ENCODE results near the gene FCER1G. TPM values are rescaled to one million over a fixed set of nuclear protein-coding genes. Genes with fewer than 3 reads are reported as not detected.

Gene FCER1G
- total and polyA plus RNA-seq, 8 donors: 1.3 to 25.0 (median 11.9) TPM

DNA sequence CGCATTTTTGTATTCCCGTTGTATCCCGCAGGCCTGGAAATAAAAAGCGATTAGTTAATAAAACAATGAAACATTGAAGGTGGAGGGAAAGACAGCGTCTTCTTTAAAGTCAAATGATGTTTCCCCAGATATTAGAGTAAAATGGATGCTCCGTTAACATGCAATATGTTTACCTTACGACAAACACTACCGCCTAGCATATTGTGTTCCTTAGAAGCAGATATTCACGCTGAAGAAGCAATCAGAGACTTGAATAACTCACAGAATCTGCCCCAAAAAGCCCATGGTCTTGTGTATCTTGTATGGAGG is 37.2 kb upstream of the FCER1G start:
- FAIRE-seq (no peak), DNase-seq (no peak), ATAC-seq (peak; percentile 1 to 6 (median 2))
- Histone ChIP-seq H3K9me3 (no peaks in the 10 kb centered on the region), H3K27ac (peak overlapping the region; percentile 75 to 85 (median 79)), H3K27me3 (no peaks in the 10 kb centered on the region), H3K36me3 (peaks cover 0 to 20% (median 5%) of the 10 kb centered on the region in 3 donors), H3K4me3 (peak overlapping the region; percentile 54 to 74 (median 66)), H3K4me1 (peaks cover 0 to 11% (median 4%) of the 10 kb centered on the region in 3 donors)
- intact Hi-C loops (cut with DNase I): no loop called here
- 16 to 24% methylated on average over 9 of the region's 9 CpGs for WGBS, 2 donors
- TF ChIP-seq, protein P1, sequence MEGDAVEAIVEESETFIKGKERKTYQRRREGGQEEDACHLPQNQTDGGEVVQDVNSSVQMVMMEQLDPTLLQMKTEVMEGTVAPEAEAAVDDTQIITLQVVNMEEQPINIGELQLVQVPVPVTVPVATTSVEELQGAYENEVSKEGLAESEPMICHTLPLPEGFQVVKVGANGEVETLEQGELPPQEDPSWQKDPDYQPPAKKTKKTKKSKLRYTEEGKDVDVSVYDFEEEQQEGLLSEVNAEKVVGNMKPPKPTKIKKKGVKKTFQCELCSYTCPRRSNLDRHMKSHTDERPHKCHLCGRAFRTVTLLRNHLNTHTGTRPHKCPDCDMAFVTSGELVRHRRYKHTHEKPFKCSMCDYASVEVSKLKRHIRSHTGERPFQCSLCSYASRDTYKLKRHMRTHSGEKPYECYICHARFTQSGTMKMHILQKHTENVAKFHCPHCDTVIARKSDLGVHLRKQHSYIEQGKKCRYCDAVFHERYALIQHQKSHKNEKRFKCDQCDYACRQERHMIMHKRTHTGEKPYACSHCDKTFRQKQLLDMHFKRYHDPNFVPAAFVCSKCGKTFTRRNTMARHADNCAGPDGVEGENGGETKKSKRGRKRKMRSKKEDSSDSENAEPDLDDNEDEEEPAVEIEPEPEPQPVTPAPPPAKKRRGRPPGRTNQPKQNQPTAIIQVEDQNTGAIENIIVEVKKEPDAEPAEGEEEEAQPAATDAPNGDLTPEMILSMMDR (IDR thresholded peaks at IDR 0.05): no peak

DNA sequence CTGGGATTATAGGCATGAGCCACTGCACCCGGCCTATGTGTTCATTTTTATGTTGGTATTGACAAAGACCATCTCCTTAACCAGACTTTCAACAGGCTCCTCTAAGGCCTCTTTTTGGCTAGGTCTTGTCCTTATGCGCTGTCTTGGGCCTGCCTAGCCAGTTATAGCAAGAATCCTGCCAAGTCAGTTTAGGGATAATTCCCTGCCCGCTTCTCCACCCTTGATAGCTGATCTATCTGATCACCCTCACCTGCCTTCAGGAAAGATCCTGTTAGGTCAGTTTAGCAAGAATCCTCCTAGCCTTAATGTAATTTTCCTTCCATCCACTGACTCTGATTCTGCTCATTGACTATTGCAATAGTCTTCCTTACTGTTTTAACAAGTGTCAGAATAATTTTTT is 35.4 kb upstream of the FCER1G start:
- H3K4me3 ChIP-seq: no peak overlapping the region
- no peaks in the 10 kb centered on the region for H3K9me3 ChIP-seq
- FAIRE-seq (no peak), DNase-seq (no peak), ATAC-seq (no peak)
- WGBS, 2 donors: 86 to 92% methylated on average over 3 of the region's 3 CpGs
- H3K36me3 ChIP-seq: peaks cover 0 to 5% (median 2%) of the 10 kb centered on the region in 3 donors
- intact Hi-C loops (cut with DNase I): no loop called here
- no peak overlapping the region for H3K27ac ChIP-seq
- TF ChIP-seq, protein P1 (IDR thresholded peaks at IDR 0.05): no peak
- H3K4me1 ChIP-seq: peaks cover 0 to 11% (median 4%) of the 10 kb centered on the region in 3 donors
- no peaks in the 10 kb centered on the region for H3K27me3 ChIP-seq

DNA sequence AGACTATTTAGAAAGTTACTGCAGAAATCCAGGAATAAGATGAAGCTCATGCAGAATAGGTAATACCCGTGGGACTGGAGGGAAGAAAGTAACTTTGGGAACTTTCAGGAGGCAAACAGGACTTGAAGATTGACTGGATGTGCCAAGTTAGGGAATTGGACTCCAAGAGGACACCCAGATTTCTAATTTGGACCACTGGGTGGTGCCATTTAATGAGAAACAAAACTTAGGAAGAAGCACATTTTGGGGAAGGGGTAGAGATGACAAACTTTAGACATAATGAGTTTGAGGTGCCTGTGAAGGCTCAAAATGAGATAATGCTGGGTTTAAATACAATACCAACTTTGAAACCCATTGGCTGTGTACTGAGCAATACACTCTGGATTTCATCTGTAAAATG is 34.5 kb upstream of the FCER1G start:
- FAIRE-seq: no peak
- DNase-seq: no peak
- intact Hi-C loops (cut with DNase I): no loop called here
- no peaks in the 10 kb centered on the region for H3K9me3 ChIP-seq
- H3K27me3 ChIP-seq: no peaks in the 10 kb centered on the region
- H3K36me3 ChIP-seq: no peaks in the 10 kb centered on the region
- no peak overlapping the region for H3K4me3 ChIP-seq
- H3K4me1 ChIP-seq: peaks cover 0 to 10% (median 4%) of the 10 kb centered on the region in 3 donors
- 44 to 48% methylated on average over 1 of the region's 1 CpG for WGBS, 2 donors
- no peak for ATAC-seq
- TF ChIP-seq, protein P1 (IDR thresholded peaks at IDR 0.05): no peak
- no peak overlapping the region for H3K27ac ChIP-seq

DNA sequence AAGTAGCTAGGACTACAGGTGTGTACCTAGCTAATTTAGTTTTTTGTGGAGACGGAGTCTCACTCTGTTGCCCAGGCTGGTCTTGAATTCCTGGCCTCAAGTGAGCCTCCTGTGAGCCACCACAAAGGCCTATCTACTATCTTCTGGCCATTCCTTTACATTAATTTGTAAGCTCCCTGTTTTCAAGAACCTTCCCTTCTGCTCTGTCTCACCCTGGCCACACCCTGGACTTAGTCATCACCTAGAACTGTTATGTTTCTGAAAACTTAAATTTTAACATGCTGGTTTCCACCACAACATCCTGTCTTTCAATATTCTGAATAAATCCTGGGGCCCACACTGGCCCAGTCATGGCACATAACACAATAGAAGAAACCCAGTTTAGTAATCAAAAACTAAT is 32.9 kb upstream of the FCER1G start:
- H3K27ac ChIP-seq: no peak overlapping the region
- ATAC-seq (no peak), FAIRE-seq (no peak), DNase-seq (no peak)
- intact Hi-C loops (cut with DNase I): no loop called here
- H3K4me3 ChIP-seq: no peak overlapping the region
- H3K4me1 ChIP-seq: peaks cover 0 to 5% (median 4%) of the 10 kb centered on the region in 3 donors
- TF ChIP-seq, protein P1 (IDR thresholded peaks at IDR 0.05): no peak
- WGBS, 2 donors: 81 to 89% methylated on average over 1 of the region's 1 CpG
- H3K27me3 ChIP-seq: no peaks in the 10 kb centered on the region
- no peaks in the 10 kb centered on the region for H3K9me3 ChIP-seq
- no peaks in the 10 kb centered on the region for H3K36me3 ChIP-seq

DNA sequence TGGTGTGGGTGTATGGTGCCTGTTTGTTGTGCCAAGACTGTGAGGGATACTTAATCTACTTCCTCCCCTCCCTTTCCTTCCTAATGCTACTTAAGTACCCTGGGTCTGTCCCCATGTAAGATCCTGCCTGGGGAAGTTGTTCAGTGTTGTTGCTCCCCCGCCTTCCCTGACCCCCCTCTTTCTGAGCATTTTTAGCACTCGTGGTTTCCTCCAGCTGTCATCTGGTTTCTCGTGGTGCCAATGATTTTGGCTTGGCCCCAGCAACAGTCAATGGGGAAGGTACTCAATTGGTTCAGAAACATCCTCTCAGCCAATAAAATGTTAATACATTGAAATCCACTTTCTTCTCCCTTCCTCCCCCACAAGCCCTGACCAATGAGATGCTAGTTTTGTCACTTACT is 29.8 kb upstream of the FCER1G start:
- WGBS, 2 donors: 20 to 31% methylated on average over 3 of the region's 3 CpGs
- peak overlapping the region in 1 of 4 donors; percentile 22 for H3K27ac ChIP-seq

More for the DNA sequence above, 29.8 kb upstream of the FCER1G start:
- H3K4me3 ChIP-seq: no peak overlapping the region
- no peaks in the 10 kb centered on the region for H3K9me3 ChIP-seq
- DNase-seq (no peak), ATAC-seq (peak in 3 of 4 donors; percentile 62 to 76 (median 74)), FAIRE-seq (no peak)
- TF ChIP-seq, protein P1 (IDR thresholded peaks at IDR 0.05): no peak
- H3K27me3 ChIP-seq: no peaks in the 10 kb centered on the region
- no peaks in the 10 kb centered on the region for H3K36me3 ChIP-seq
- H3K4me1 ChIP-seq: no peaks in the 10 kb centered on the region
- intact Hi-C loops (cut with DNase I): no loop called here
